Activated CD4-positive, alpha-beta memory T cell treated with anti-CD3 and anti-CD28 coated beads for 36 hours (primary cell): ENCODE measurements around the gene PPP1CB. TPM values are rescaled to one million over a fixed set of nuclear protein-coding genes. Genes with fewer than 3 reads are reported as not detected.
"Not testable (repeated sequence)": the region's sequence is repeated elsewhere in the genome, so short reads cannot be mapped to it uniquely, and the experiment has no call there.

Experiments used
- CTCF ChIA-PET: fragments of 350-600 bp; sonication (Branson Sonifier 250); formaldehyde crosslinking; loops from one replicate; lab custom pipeline; 2021; ENCODE audit warnings: antibody characterized with exemption, inconsistent platforms; lab: Charles Lee
- POLR2A ChIA-PET: fragments of 350-600 bp; sonication (Branson Sonifier 250); formaldehyde crosslinking; loops from one replicate; lab custom pipeline; 2021; ENCODE audit warnings: antibody characterized with exemption; lab: Charles Lee
- DNase-seq: peaks from one replicate; pipeline ENCODE4 v3.0.0-alpha.2; 2020
- H3K27ac Mint-ChIP-seq: one replicate; pipeline ENCODE4 v1.8.0; 2021; ENCODE audit warnings: mixed read lengths
- H3K27me3 Mint-ChIP-seq: one replicate; pipeline ENCODE4 v1.8.0; 2021; ENCODE audit warnings: mixed read lengths
- H3K36me3 Mint-ChIP-seq: one replicate; pipeline ENCODE4 v1.8.0; 2021; ENCODE audit warnings: mixed read lengths
- H3K4me1 Mint-ChIP-seq: one replicate; pipeline ENCODE4 v1.8.0; 2021; ENCODE audit warnings: low read depth, mixed read lengths
- H3K4me3 Mint-ChIP-seq: one replicate; pipeline ENCODE4 v1.8.0; 2021; ENCODE audit warnings: mild to moderate bottlenecking, mixed read lengths
- H3K9me3 Mint-ChIP-seq: one replicate; pipeline ENCODE4 v1.8.0; 2021; ENCODE audit warnings: mixed read lengths
- intact Hi-C: fragments of 100-400 bp; cut with micrococcal nuclease; formaldehyde crosslinking; loops from one replicate; pipeline ENCODE4 v1.15.1; 2023
- total RNA-seq, 2 experiments: library from RNA; stranded (reverse); gene quantifications; one replicate each; pipeline ENCODE4 v1.2.3, GENCODE V29; 2021

The PPP1CB gene
- total RNA-seq, 2 experiments from 2014 or later, result 238 to 256 TPM

DNA sequence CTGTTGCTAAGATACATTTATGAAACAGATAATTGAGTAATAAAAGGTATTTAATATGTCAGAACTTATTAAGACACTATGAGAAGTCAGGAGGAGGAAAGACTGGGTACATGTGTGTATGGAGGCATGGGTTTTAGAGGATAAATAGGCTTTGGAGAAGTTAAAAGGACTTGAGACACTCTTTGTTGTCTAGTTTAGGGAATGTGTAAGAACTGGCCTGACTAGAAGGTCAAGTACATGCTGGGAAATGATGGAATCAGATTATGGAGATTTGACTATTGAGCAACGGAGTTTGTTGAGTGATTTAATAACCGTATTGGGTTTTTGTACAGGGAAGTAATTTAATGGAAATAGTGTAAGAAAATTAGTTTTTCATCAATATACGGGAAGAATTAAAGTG is 30.8 kb downstream of the PPP1CB start:
- Mint-ChIP-seq H3K27me3 (no peaks in the 10 kb centered on the region), H3K36me3 (peaks cover 23% of the 10 kb centered on the region), H3K4me3 (no peak overlapping the region), H3K9me3 (no peaks in the 10 kb centered on the region), H3K4me1 (peaks cover 16% of the 10 kb centered on the region), H3K27ac (no peak overlapping the region)
- ChIA-PET POLR2A (no interaction called here), CTCF (interaction anchor here (1.1 kb wide), 1 partner anchor 188 kb away, joined by 3 read pairs; no protein-coding TSS in a partner anchor)
- intact Hi-C loops, result no loop called here
- no peak for DNase-seq

DNA sequence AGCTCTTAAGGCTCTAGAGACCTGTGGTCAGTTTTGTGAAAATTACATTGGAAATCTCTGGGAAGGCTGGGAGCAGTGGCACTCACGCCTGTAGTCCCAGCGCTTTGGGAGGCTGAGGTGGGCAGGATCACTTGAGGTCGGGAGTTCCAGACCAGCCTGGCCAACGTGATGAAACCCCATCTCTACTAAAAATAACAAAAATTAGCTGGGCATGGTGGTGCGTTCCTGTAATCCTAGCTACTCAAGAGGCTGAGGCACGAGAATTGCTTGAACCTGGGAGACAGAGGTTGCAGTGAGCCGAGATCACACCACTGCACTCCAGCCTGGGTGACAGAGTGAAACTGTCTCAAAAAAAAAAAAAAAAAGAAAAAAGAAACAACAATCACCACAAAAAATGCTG is 32.9 kb downstream of the PPP1CB start:
- peaks cover 30% of the 10 kb centered on the region for H3K36me3 Mint-ChIP-seq
- H3K4me3 Mint-ChIP-seq, intact Hi-C loops, H3K4me1 Mint-ChIP-seq, H3K27me3 Mint-ChIP-seq, H3K27ac Mint-ChIP-seq, DNase-seq, H3K9me3 Mint-ChIP-seq: not testable (repeated sequence)
- POLR2A ChIA-PET, result interaction anchor here (0.7 kb wide), 1 partner anchor 184 kb away, joined by 3 read pairs; no protein-coding TSS in a partner anchor
- CTCF ChIA-PET, result interaction anchor here (1.0 to 3.2 kb wide), 2 partner anchors 9 to 190 kb away, joined by 4 to 16 read pairs; no protein-coding TSS in a partner anchor

DNA sequence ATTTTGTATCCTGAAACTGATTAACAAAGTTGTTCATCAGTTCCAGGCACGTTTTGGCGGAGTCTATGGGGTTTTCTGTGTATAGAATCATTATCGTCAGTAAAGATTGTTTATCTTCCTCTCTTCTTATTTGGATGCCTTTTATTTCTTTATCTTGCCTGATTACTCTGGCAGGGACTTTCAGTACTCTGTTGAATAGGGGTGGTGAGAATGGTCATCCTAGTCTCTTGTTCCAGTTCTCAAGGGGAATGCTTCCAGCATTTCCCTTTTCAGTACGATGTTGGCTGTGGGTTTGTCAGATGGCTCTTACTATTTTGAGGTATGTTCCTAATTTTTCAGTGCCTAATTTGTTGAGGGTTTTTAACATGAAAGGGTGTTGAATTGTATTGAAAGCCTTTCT is 45.0 kb downstream of the PPP1CB start:
- no peaks in the 10 kb centered on the region for H3K27me3 Mint-ChIP-seq
- CTCF ChIA-PET, result interaction anchor here (0.6 kb wide), 1 partner anchor 8 kb away, joined by 3 read pairs; no protein-coding TSS in a partner anchor

DNA sequence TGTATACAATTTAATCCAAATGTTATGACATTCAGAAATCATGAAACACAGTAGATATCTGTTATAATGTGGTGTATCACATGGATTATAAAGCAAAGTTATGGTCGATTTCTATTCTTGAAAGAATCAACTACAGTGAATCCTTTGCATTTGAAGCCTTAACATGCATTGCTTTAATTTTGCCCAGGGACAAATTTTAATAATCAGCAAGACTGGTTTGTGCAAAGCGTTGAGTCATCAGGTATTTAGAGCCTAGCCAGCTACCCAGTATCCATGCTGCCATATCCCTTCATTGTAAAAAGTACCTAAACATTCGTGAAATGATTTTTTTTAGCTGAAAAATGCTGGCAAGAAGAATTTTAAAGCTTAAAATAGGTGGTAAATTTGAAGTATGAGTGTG is 50.1 kb downstream of the PPP1CB start:
- Mint-ChIP-seq H3K36me3 (peaks cover 40% of the 10 kb centered on the region), H3K4me3 (no peak overlapping the region), H3K27me3 (no peaks in the 10 kb centered on the region), H3K27ac (no peak overlapping the region), H3K4me1 (peaks cover 9% of the 10 kb centered on the region), H3K9me3 (no peaks in the 10 kb centered on the region)
- DNase-seq, result no peak
- ChIA-PET CTCF (interaction anchor here (0.9 to 4.8 kb wide), 3 partner anchors 13 to 207 kb away, joined by 3 to 21 read pairs (median 4); no protein-coding TSS in a partner anchor), POLR2A (no interaction called here)
- intact Hi-C loops, result no loop called here

More for the DNA sequence above, 45.0 kb downstream of the PPP1CB start:
- Mint-ChIP-seq H3K9me3 (peaks cover 5% of the 10 kb centered on the region), H3K4me1 (peaks cover 29% of the 10 kb centered on the region), H3K4me3 (no peak overlapping the region), H3K27ac (peak overlapping the region; percentile 38), H3K36me3 (peaks cover 59% of the 10 kb centered on the region)
- POLR2A ChIA-PET, result no interaction called here
- no peak for DNase-seq
- intact Hi-C loops, result no loop called here

DNA sequence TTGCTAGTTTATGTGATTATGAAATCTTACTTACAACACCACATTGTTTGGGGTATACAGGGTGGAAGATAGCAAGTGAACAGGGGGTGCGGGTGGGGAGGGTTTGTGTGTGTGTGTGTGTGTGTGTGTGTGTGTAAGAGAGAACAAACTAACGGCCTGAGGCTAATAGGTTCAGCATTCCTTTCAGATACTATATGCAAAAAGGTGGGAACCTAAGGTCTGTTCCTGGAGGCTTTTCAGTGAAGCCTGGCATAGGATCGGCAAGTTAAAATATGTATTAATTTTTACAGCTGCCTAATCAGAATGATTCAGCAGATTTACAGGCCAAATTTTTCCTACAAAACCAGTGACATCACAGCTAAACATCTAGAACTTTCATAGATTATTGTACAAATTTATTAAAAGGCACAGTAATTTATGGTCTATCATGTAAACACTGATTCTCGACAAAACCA is 51.4 kb downstream of the PPP1CB start:
- no peaks in the 10 kb centered on the region for H3K27me3 Mint-ChIP-seq
- CTCF ChIA-PET, result interaction anchor here (1.4 to 4.8 kb wide), 2 partner anchors 18 to 209 kb away, joined by 3 to 21 read pairs; no protein-coding TSS in a partner anchor
- POLR2A ChIA-PET, result no interaction called here
- no peak overlapping the region for H3K4me3 Mint-ChIP-seq
- H3K4me1 Mint-ChIP-seq, result no peaks in the 10 kb centered on the region
- no peak overlapping the region for H3K27ac Mint-ChIP-seq
- intact Hi-C loops, result no loop called here
- no peaks in the 10 kb centered on the region for H3K9me3 Mint-ChIP-seq
- H3K36me3 Mint-ChIP-seq, result peaks cover 31% of the 10 kb centered on the region
- DNase-seq, result no peak

DNA sequence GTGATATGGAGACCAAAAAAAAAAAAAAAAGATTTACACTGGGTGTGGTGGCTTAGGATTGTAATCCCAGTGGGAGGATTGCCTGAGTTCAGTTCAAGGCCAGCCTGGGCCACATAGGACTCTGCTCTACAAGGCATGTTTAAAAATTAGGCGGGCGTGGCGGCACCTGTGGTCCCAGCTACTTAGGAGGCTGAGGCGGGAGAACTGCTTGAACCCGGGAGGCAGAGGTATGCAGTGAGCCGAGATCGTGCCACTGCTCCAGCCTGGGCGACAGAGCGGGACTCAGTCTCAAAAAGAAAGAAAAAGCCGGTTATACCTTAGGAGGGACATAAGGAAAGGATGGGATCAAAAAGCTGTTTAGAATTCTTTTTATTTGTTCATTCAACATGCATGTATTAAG is 58.3 kb downstream of the PPP1CB start:
- Mint-ChIP-seq H3K4me1 (peaks cover 13% of the 10 kb centered on the region), H3K36me3 (peaks cover 6% of the 10 kb centered on the region), H3K27ac (no peak overlapping the region), H3K4me3 (peak overlapping the region; percentile 74), H3K9me3 (no peaks in the 10 kb centered on the region), H3K27me3 (peaks cover 2% of the 10 kb centered on the region)
- no peak for DNase-seq
- ChIA-PET CTCF (interaction anchor here (1.4 to 2.0 kb wide), 3 partner anchors 12 to 216 kb away, joined by 3 to 5 read pairs (median 5); partner anchors contain the start of gene PPP1CB), POLR2A (interaction anchor here (0.7 to 1.1 kb wide), 2 partner anchors 59 to 61 kb away, joined by 3 read pairs; partner anchors contain the start of gene PPP1CB)
- intact Hi-C loops, result loop anchor here (1.0 to 2.0 kb wide), 2 partner anchors 59 to 61 kb away; partner anchors contain the start of genes PPP1CB and TRMT61B

DNA sequence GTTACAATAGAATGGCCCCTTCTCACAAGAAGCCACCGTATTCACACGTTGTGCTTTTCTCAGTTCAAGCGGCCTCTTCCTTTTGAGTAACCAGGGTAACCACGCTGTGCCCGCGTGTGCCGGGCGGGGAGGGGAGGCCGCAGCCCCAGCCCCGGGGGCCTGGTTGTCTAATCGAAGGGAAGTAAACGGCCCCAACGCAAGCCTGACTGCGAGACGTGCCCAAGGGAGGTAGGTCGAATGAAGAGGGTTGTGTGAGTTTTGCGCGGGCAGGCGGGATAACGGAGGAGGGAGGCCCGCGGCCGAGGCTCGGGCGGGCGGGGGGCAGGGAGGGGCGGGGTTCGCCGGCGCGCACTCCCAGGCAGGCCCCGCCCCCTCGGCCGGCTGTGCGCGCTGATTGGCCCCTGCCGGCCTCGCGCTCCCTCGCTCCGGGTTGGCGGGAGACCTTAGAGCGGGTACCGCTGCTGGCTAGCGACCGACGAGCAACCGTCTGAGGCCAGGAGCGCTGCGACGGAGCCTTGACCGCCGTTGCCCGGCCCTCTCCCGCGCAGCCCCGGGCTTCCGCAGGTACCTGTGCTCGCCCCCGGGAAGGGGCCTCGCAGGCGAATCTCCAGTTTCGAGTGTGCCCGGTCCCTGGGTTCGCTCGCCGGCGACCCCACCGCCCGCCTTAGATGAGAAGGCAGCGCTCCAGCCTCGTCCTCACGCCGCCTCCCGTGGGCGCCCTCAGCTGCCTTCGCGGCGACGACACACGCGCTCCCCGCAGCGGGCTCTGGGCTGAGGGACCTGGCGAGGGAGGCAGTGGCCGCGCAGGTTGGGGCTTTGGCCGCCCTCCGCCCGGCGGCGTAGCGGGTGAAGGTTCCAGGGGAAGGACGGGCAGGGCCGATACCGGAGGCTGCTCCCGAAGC is 59.0 kb downstream of the PPP1CB start, which contains the start of gene SPDYA:
Gene SPDYA, plus strand, starts transcription at position 451 of the 902 bp plus-strand sequence. CDS start 5,181 bp downstream, outside the sequence.
- peak; percentile 86 for DNase-seq
- H3K27ac Mint-ChIP-seq, result no peak within 1 kb of the TSS
- peaks cover 13% of the 10 kb centered on the region for H3K4me1 Mint-ChIP-seq
- peaks cover 2% of the 10 kb centered on the region for H3K27me3 Mint-ChIP-seq
- no peaks in the 10 kb centered on the region for H3K9me3 Mint-ChIP-seq
- POLR2A ChIA-PET, result no interaction called here
- intact Hi-C loops, result loop anchor here (1.0 to 2.0 kb wide), 3 partner anchors 59 to 244 kb away; partner anchors contain the start of genes PPP1CB and TRMT61B
- H3K4me3 Mint-ChIP-seq, result peak within 1 kb of the TSS; percentile 74
- CTCF ChIA-PET, result interaction anchor here (1.2 to 2.0 kb wide), 3 partner anchors 10 to 217 kb away, joined by 3 to 5 read pairs (median 5); partner anchors contain the start of gene PPP1CB
- peaks cover 5% of the 10 kb centered on the region for H3K36me3 Mint-ChIP-seq

DNA sequence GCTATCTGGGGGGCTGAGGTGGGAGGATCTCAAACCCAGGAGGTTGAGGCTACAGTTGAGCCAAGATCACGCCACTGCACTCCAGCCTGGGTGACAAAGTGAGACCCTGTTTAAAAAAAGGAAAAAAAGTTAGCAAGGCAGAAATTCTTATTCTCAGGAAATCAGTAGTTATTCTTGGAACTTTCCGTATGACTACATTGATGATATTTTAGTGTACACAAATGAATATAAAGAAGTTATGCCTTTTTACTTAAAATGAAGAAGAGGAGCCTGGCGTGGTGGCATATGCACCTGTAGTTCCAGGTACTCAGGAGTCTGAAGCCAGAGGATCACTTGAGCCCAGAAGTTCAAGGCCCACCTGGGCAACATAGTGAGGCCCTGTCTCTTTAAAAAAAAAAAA is 66.4 kb downstream of the PPP1CB start:
- Mint-ChIP-seq H3K27me3 (no peaks in the 10 kb centered on the region), H3K27ac (no peak overlapping the region), H3K4me1 (peaks cover 6% of the 10 kb centered on the region), H3K36me3 (no peaks in the 10 kb centered on the region), H3K9me3 (no peaks in the 10 kb centered on the region), H3K4me3 (no peak overlapping the region)
- DNase-seq, result no peak
- ChIA-PET POLR2A (no interaction called here), CTCF (no interaction called here)
- intact Hi-C loops, result no loop called here

DNA sequence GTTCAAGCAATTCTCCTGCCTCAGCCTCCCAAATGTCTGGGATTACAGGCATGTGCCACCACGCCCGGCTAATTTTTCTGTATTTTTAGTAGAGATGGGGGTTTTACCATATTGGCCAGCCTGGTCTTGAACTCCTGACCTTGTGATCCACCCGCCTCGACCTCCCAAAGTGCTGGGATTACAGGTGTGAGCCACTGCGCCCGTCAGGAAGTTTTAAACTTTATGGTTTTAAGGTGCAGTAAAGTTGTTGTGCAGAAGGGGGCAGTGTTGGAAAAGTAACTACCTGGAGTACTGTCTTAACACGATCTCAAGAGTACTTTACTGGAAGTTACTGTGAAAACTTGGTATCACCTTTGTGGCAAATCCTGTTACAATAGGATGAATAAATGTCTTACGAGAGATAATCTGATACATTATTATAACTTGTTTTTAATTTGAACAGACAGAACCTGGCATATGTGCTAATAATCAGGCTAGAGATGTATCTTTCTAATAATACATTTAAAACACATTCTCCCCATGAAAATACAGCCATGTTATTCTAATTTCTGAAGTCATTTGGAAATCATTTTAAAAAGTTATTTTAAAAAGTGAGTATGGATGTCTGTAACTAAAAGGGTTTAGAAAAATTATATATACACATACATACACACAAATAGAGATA is 69.8 kb downstream of the PPP1CB start:
- H3K27me3 Mint-ChIP-seq, result no peaks in the 10 kb centered on the region
- H3K9me3 Mint-ChIP-seq, result no peaks in the 10 kb centered on the region
- ChIA-PET POLR2A (no interaction called here), CTCF (interaction anchor here (0.6 to 2.8 kb wide), 17 partner anchors 10 to 379 kb away, joined by 3 to 16 read pairs (median 4); partner anchors contain the start of genes SPDYA and TRMT61B)
- H3K27ac Mint-ChIP-seq, result no peak overlapping the region
- intact Hi-C loops, result loop anchor here (1.0 to 5.0 kb wide), 5 partner anchors 49 to 375 kb away; partner anchors contain the start of genes TRMT61B and WDR43
- H3K4me3 Mint-ChIP-seq, result no peak overlapping the region
- peak; percentile 62 for DNase-seq
- peaks cover 6% of the 10 kb centered on the region for H3K4me1 Mint-ChIP-seq
- no peaks in the 10 kb centered on the region for H3K36me3 Mint-ChIP-seq

DNA sequence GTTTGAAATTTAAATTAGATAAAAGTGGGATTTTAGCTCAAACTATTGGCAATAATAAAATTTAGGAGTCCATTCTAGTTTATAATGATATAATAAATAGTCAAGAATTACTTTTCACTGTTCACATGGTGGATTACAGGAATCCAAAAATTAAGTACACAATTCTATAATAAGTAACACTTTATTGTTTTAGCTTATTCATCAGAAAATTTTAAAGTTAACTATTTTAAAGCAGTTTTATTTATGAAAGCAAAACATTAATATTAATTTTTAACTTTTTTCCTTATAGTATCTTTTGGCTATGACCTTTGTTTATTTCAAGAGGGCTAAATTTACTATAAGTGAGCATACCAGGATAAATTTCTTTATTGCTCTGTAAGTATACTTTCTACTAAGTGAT is 70.4 kb downstream of the PPP1CB start:
- POLR2A ChIA-PET, result no interaction called here
- intact Hi-C loops, result loop anchor here (5.0 kb wide), 1 partner anchor 190 kb away; no protein-coding TSS in a partner anchor
- CTCF ChIA-PET, result interaction anchor here (0.6 to 1.2 kb wide), 3 partner anchors 13 to 193 kb away, joined by 3 to 5 read pairs (median 3); no protein-coding TSS in a partner anchor
- H3K27ac Mint-ChIP-seq, result no peak overlapping the region
- no peaks in the 10 kb centered on the region for H3K9me3 Mint-ChIP-seq
- DNase-seq, result no peak
- no peak overlapping the region for H3K4me3 Mint-ChIP-seq
- H3K4me1 Mint-ChIP-seq, result peaks cover 6% of the 10 kb centered on the region
- no peaks in the 10 kb centered on the region for H3K36me3 Mint-ChIP-seq
- no peaks in the 10 kb centered on the region for H3K27me3 Mint-ChIP-seq

DNA sequence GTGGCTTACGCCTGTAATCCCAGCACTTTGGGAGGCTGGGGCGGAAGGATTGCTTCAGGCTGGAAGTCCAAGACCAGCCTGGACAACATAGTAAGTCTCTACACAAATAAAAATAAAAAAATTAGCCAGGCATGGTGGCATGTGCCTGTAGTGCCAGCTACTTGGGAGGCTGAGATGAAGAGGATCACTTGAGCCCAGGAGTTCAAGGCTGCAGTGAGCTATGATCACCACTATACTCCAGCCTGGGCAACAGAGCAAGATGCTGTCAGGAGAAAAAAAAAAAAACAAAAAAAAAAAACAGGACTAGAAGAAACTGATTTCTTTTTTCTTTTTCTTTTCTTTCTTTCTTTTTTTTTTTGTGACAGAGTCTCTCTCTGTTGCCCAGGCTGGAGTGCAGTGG is 72.6 kb downstream of the PPP1CB start:
- ChIA-PET CTCF (no interaction called here), POLR2A (no interaction called here)
- no peak for DNase-seq
- Mint-ChIP-seq H3K4me1 (peaks cover 8% of the 10 kb centered on the region), H3K4me3 (no peak overlapping the region), H3K27ac (no peak overlapping the region), H3K27me3 (no peaks in the 10 kb centered on the region), H3K36me3 (no peaks in the 10 kb centered on the region), H3K9me3 (no peaks in the 10 kb centered on the region)
- intact Hi-C loops, result loop anchor here (5.0 kb wide), 1 partner anchor 188 kb away; no protein-coding TSS in a partner anchor
